GM10266 (cell line): ENCODE data around the gene BFSP1.

ENCODE experiments used
- DNase-seq: peaks from one replicate; pipeline ENCODE4 v3.0.0; 2012; ENCODE audit errors: extremely low spot score
- TF ChIP-seq, protein P1 (sequence below): IDR thresholded peaks from 2 replicates; pipeline ENCODE4 v1.5.1; 2012; ENCODE audit warnings: mild to moderate bottlenecking, low read depth; ENCODE audit not compliant: control insufficient read depth, insufficient read depth; ENCODE audit errors: missing control alignments

BFSP1 gene

DNA sequence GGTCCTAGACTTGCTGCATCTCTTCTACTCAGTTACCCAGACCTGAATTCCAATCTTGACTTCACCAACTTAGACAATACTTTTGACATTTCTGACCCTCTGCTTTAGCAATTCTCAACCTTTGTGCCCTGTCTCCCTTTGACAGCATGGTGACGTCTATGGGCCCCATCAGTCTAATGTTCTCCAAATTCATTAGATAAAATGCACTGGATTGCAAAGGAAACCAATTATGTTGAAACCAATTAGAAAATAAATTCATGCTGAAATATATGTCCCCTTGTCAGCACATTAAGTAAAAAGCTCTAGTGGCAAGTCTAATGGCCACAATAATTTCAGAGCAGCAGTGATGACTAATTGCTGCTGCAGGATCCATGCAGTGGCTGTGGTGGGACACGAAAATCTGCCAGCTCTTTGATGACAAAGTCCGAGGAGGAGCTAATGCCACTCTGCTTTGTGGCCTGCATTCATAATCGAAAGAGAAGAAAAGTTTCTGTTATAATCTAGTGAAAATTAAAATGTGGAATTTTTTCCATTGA is 64.0 kb downstream of the BFSP1 start:
- no peak for DNase-seq
- TF ChIP-seq, protein P1, sequence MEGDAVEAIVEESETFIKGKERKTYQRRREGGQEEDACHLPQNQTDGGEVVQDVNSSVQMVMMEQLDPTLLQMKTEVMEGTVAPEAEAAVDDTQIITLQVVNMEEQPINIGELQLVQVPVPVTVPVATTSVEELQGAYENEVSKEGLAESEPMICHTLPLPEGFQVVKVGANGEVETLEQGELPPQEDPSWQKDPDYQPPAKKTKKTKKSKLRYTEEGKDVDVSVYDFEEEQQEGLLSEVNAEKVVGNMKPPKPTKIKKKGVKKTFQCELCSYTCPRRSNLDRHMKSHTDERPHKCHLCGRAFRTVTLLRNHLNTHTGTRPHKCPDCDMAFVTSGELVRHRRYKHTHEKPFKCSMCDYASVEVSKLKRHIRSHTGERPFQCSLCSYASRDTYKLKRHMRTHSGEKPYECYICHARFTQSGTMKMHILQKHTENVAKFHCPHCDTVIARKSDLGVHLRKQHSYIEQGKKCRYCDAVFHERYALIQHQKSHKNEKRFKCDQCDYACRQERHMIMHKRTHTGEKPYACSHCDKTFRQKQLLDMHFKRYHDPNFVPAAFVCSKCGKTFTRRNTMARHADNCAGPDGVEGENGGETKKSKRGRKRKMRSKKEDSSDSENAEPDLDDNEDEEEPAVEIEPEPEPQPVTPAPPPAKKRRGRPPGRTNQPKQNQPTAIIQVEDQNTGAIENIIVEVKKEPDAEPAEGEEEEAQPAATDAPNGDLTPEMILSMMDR: no peak

DNA sequence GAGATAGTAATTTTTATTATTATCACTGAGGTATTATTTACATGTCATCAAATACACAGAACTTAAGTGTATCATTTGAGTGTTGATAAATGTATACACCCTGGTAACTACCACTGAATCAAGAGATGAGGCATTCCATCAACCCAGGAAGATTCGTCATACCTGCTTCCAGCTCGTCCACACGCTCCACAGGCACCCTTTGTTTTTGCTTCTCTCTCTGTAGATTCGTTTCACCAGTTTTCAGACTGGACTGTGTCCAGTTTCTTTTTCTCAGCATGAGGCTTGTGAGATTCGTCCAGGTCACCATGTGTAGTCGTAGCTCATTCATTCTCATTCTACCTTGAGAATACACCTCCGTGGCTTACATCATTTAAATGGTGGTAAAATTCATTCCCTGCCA is 64.5 kb downstream of the BFSP1 start:
- TF ChIP-seq, protein P1: no peak
- DNase-seq: no peak

DNA sequence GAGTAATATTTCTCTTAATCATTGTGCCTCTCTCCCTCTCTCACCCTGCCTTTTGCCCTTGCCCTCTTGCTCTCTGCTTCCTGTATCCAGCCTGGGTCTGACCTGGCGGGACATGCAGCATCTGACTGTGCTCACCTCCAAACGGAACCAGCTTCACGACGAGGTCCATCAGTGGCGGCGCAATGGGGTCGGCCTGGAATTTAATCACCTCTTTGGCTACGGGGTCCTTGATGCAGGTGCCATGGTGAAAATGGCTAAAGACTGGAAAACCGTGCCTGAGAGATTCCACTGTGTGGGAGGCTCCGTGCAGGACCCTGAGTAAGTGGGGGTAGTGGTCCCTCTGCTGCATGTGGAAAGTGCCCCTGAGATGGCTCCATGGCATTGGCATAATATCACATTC is 65.9 kb downstream of the BFSP1 start:
- TF ChIP-seq, protein P1: no peak
- DNase-seq: no peak

DNA sequence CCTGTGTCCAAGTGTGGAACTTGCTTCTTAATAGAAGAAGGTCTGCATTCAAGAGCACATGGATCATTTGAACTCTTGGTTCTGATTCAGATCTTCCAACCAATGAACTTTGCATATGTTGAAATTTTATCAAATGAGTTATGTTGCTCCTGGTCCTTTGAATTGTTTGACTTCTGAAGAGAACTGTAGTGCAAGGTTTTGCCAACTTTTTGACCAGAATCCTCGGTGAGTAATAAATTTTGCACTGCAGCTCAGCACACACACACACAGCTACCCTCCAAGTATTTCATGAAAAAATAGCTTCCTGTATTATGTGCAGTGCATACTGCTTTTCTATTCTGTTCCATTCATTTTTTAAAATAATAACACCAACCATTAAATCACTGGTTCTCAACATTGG is 67.5 kb downstream of the BFSP1 start:
- no peak for DNase-seq
- TF ChIP-seq, protein P1: no peak

DNA sequence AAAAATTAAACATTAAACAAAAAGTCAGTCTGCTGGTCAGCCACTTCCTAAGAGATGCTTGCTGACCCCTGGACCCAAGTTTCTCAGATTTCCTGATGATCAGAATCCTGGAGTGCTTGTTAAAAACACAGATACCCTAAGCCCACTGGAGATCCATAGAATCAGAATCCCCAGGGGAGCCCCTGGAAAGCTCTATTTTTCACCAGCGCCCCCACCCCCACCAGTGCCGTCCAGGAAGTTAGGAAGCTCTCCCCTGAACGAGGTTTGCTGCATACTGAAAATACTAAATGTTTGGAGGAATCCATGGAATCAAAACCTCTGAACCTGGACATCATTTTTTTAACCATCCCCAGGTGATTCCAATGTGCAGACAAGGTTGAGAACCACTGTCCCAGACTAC is 69.2 kb downstream of the BFSP1 start:
- TF ChIP-seq, protein P1: no peak
- no peak for DNase-seq

DNA sequence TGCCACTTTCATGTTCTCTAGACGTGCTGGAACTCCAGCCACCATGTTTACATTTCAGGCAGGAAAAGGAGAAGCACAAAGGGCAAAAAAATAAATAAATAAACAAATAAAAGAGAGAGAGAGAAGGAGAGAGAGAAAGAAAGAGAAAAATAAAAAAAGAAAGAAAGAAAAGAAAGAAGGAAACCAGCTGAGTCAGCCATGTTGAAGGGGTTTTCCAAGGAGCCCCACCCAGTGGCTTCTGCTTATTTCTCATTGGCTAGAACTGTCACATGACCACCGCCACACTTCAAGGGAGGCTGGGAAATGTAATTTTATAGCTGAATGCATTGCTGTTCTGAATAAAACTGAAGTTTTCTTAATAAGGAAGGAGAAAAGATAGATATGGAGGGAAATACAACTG is 71.1 kb downstream of the BFSP1 start:
- DNase-seq: no peak
- TF ChIP-seq, protein P1: no peak

DNA sequence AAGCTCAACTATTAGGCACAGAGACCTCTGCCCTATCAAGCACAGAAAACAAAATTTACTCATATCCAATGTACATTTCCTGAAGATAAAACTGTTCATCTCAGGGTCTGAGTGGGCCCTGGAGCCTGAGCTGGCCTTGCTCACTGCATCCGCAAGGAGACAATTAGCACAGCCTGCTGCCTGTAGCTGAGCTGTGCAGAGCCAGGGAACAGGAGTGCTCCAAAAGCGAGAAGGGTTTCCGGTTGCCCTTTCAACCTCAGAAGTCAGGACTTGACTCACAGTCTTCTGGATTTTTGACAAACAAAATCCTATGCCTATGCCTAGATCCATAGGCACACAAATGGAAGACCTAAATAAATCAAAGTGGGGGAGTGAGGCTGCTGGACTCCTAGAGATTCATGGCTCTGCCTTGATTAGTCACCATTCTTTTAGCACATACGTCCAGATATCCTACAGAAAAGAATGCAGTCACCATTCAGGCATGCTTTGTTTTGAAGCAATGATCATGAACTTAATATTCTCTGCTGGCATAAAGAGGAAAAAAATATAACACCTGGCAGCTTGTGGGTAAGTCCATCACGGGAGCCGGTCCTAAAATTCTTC is 73.5 kb downstream of the BFSP1 start:
- TF ChIP-seq, protein P1: no peak
- DNase-seq: no peak
